ENCODE measurements around the gene NAALADL2.
"Not testable (repeated sequence)": the region's sequence is repeated elsewhere in the genome, so short reads cannot be mapped to it uniquely, and the experiment has no call there.

NAALADL2 gene

GRCh38 chr3:175371187-175371586, 512.1 kb downstream of the NAALADL2 start:
- ATAC-seq (replicated peaks); H3K9me3 Mint-ChIP-seq; DNase-seq; H3K36me3 Mint-ChIP-seq (ENCODE audit: insufficient read depth); H3K27ac Mint-ChIP-seq; H3K4me1 Mint-ChIP-seq (ENCODE audit: low read depth in 2 of 2); H3K4me3 Mint-ChIP-seq; H3K27me3 Mint-ChIP-seq: not testable (repeated sequence)

GRCh38 chr3:175374705-175375104, 515.6 kb downstream of the NAALADL2 start:
- H3K27me3 Mint-ChIP-seq = no peaks in the 10 kb centered on the region
- ATAC-seq (replicated peaks) = no peak
- H3K27ac Mint-ChIP-seq = no peak overlapping the region
- no peaks in the 10 kb centered on the region for H3K9me3 Mint-ChIP-seq
- no peak for DNase-seq
- no peak overlapping the region for H3K4me3 Mint-ChIP-seq
- H3K4me1 Mint-ChIP-seq (ENCODE audit: low read depth in 2 of 2) = no peaks in the 10 kb centered on the region
- no peaks in the 10 kb centered on the region for H3K36me3 Mint-ChIP-seq (ENCODE audit: insufficient read depth)

GRCh38 chr3:175378348-175378747, 519.2 kb downstream of the NAALADL2 start:
- Mint-ChIP-seq H3K36me3 (ENCODE audit: insufficient read depth) (no peaks in the 10 kb centered on the region), H3K4me3 (no peak overlapping the region), H3K9me3 (no peaks in the 10 kb centered on the region), H3K27me3 (no peaks in the 10 kb centered on the region), H3K27ac (no peak overlapping the region), H3K4me1 (ENCODE audit: low read depth in 2 of 2) (no peaks in the 10 kb centered on the region)
- DNase-seq (no peak), ATAC-seq (replicated peaks) (no peak)

- Mint-ChIP-seq H3K36me3 (ENCODE audit: insufficient read depth) (no peaks in the 10 kb centered on the region), H3K27ac (no peak overlapping the region), H3K27me3 (no peaks in the 10 kb centered on the region), H3K9me3 (no peaks in the 10 kb centered on the region), H3K4me3 (no peak overlapping the region), H3K4me1 (ENCODE audit: low read depth in 2 of 2) (no peaks in the 10 kb centered on the region)
- no peak for ATAC-seq (replicated peaks)
- DNase-seq = no peak
Observed at GRCh38 chr3:175381685-175382084, 522.6 kb downstream of the NAALADL2 start.

- ATAC-seq (replicated peaks) (no peak), DNase-seq (no peak)
- H3K9me3 Mint-ChIP-seq = no peaks in the 10 kb centered on the region
- H3K4me3 Mint-ChIP-seq = no peak overlapping the region
- no peaks in the 10 kb centered on the region for H3K36me3 Mint-ChIP-seq (ENCODE audit: insufficient read depth)
- no peak overlapping the region for H3K27ac Mint-ChIP-seq
- H3K4me1 Mint-ChIP-seq (ENCODE audit: low read depth in 2 of 2) = no peaks in the 10 kb centered on the region
- H3K27me3 Mint-ChIP-seq = no peaks in the 10 kb centered on the region
Observed at GRCh38 chr3:175383371-175383770, 524.2 kb downstream of the NAALADL2 start.

- DNase-seq (no peak), ATAC-seq (replicated peaks) (no peak)
- Mint-ChIP-seq H3K27me3 (no peaks in the 10 kb centered on the region), H3K4me1 (ENCODE audit: low read depth in 2 of 2) (no peaks in the 10 kb centered on the region), H3K9me3 (no peaks in the 10 kb centered on the region), H3K36me3 (ENCODE audit: insufficient read depth) (no peaks in the 10 kb centered on the region), H3K4me3 (no peak overlapping the region), H3K27ac (no peak overlapping the region)
Observed at GRCh38 chr3:175383813-175384212, 524.7 kb downstream of the NAALADL2 start.

- DNase-seq (no peak), ATAC-seq (replicated peaks) (no peak)
- no peaks in the 10 kb centered on the region for H3K27me3 Mint-ChIP-seq
- H3K9me3 Mint-ChIP-seq = no peaks in the 10 kb centered on the region
- H3K4me3 Mint-ChIP-seq = no peak overlapping the region
- H3K4me1 Mint-ChIP-seq (ENCODE audit: low read depth in 2 of 2) = no peaks in the 10 kb centered on the region
- no peak overlapping the region for H3K27ac Mint-ChIP-seq
- no peaks in the 10 kb centered on the region for H3K36me3 Mint-ChIP-seq (ENCODE audit: insufficient read depth)
Observed at GRCh38 chr3:175384569-175384968, 525.4 kb downstream of the NAALADL2 start.

- Mint-ChIP-seq H3K27ac (no peak overlapping the region), H3K4me3 (no peak overlapping the region), H3K9me3 (peaks cover 0 to 4% of the 10 kb centered on the region in 2 donors), H3K36me3 (ENCODE audit: insufficient read depth) (no peaks in the 10 kb centered on the region), H3K27me3 (no peaks in the 10 kb centered on the region), H3K4me1 (ENCODE audit: low read depth in 2 of 2) (no peaks in the 10 kb centered on the region)
- ATAC-seq (replicated peaks) (no peak), DNase-seq (no peak)
Observed at GRCh38 chr3:175386630-175387029, 527.5 kb downstream of the NAALADL2 start.

GRCh38 chr3:175389560-175389959, 530.4 kb downstream of the NAALADL2 start:
- H3K27ac Mint-ChIP-seq = no peak overlapping the region
- H3K9me3 Mint-ChIP-seq = peaks cover 0 to 7% of the 10 kb centered on the region in 2 donors
- ATAC-seq (replicated peaks) (no peak), DNase-seq (no peak)
- no peaks in the 10 kb centered on the region for H3K4me1 Mint-ChIP-seq (ENCODE audit: low read depth in 2 of 2)
- no peaks in the 10 kb centered on the region for H3K36me3 Mint-ChIP-seq (ENCODE audit: insufficient read depth)
- no peaks in the 10 kb centered on the region for H3K27me3 Mint-ChIP-seq
- H3K4me3 Mint-ChIP-seq = no peak overlapping the region

GRCh38 chr3:175391601-175392000, 532.5 kb downstream of the NAALADL2 start:
- ATAC-seq (replicated peaks) = no peak
- H3K4me1 Mint-ChIP-seq (ENCODE audit: low read depth in 2 of 2) = no peaks in the 10 kb centered on the region

GRCh38 chr3:175392653-175393052, 533.5 kb downstream of the NAALADL2 start:
- no peaks in the 10 kb centered on the region for H3K27me3 Mint-ChIP-seq
- H3K4me1 Mint-ChIP-seq (ENCODE audit: low read depth in 2 of 2) = no peaks in the 10 kb centered on the region

More at GRCh38 chr3:175391601-175392000, 532.5 kb downstream of the NAALADL2 start:
- no peaks in the 10 kb centered on the region for H3K27me3 Mint-ChIP-seq
- H3K27ac Mint-ChIP-seq = no peak overlapping the region
- peaks cover 0 to 7% of the 10 kb centered on the region in 2 donors for H3K9me3 Mint-ChIP-seq
- H3K36me3 Mint-ChIP-seq (ENCODE audit: insufficient read depth) = no peaks in the 10 kb centered on the region
- DNase-seq = no peak
- H3K4me3 Mint-ChIP-seq = no peak overlapping the region

GRCh38 chr3:175397372-175397771, 538.2 kb downstream of the NAALADL2 start:
- no peak for ATAC-seq (replicated peaks)
- no peak for DNase-seq
- Mint-ChIP-seq H3K27me3 (no peaks in the 10 kb centered on the region), H3K9me3 (peaks cover 0 to 6% of the 10 kb centered on the region in 2 donors), H3K36me3 (ENCODE audit: insufficient read depth) (no peaks in the 10 kb centered on the region), H3K4me3 (no peak overlapping the region), H3K27ac (no peak overlapping the region), H3K4me1 (ENCODE audit: low read depth in 2 of 2) (no peaks in the 10 kb centered on the region)

More at GRCh38 chr3:175392653-175393052, 533.5 kb downstream of the NAALADL2 start:
- Mint-ChIP-seq H3K27ac (no peak overlapping the region), H3K36me3 (ENCODE audit: insufficient read depth) (no peaks in the 10 kb centered on the region), H3K4me3 (no peak overlapping the region), H3K9me3 (peaks cover 0 to 7% of the 10 kb centered on the region in 2 donors)
- DNase-seq (no peak), ATAC-seq (replicated peaks) (no peak)

- ATAC-seq (replicated peaks) (no peak), DNase-seq (no peak)
- no peaks in the 10 kb centered on the region for H3K27me3 Mint-ChIP-seq
- H3K27ac Mint-ChIP-seq = no peak overlapping the region
- H3K9me3 Mint-ChIP-seq = peaks cover 0 to 5% of the 10 kb centered on the region in 2 donors
- H3K4me1 Mint-ChIP-seq (ENCODE audit: low read depth in 2 of 2) = no peaks in the 10 kb centered on the region
- H3K36me3 Mint-ChIP-seq (ENCODE audit: insufficient read depth) = no peaks in the 10 kb centered on the region
- no peak overlapping the region for H3K4me3 Mint-ChIP-seq
Observed at GRCh38 chr3:175398676-175399075, 539.5 kb downstream of the NAALADL2 start.

- no peak overlapping the region for H3K27ac Mint-ChIP-seq
- ATAC-seq (replicated peaks) (no peak), DNase-seq (no peak)
- peaks cover 0 to 3% of the 10 kb centered on the region in 2 donors for H3K9me3 Mint-ChIP-seq
- no peaks in the 10 kb centered on the region for H3K27me3 Mint-ChIP-seq
- H3K4me1 Mint-ChIP-seq (ENCODE audit: low read depth in 2 of 2) = no peaks in the 10 kb centered on the region
- no peak overlapping the region for H3K4me3 Mint-ChIP-seq
- H3K36me3 Mint-ChIP-seq (ENCODE audit: insufficient read depth) = no peaks in the 10 kb centered on the region
Observed at GRCh38 chr3:175399156-175399840, 540.2 kb downstream of the NAALADL2 start.
